LNCaP clone FGC (cell line): Measurements from ENCODE around the gene NT5M.

Experiments
- DNase-seq: peaks from one replicate; pipeline ENCODE4 v3.0.0-alpha.2; 2011; ENCODE audit warnings: low read depth
- H3K4me3 ChIP-seq: 2 replicates; pipeline ENCODE4 v1.5.1; 2011; ENCODE audit warnings: mild to moderate bottlenecking, low read depth, low read length, control low read depth
- TF ChIP-seq, protein P1 (sequence below): IDR thresholded peaks from 2 replicates; pipeline ENCODE4 v1.5.1; 2012; ENCODE audit warnings: mild to moderate bottlenecking; ENCODE audit not compliant: control insufficient read depth, insufficient read depth; ENCODE audit errors: extremely low read depth

The NT5M gene

DNA sequence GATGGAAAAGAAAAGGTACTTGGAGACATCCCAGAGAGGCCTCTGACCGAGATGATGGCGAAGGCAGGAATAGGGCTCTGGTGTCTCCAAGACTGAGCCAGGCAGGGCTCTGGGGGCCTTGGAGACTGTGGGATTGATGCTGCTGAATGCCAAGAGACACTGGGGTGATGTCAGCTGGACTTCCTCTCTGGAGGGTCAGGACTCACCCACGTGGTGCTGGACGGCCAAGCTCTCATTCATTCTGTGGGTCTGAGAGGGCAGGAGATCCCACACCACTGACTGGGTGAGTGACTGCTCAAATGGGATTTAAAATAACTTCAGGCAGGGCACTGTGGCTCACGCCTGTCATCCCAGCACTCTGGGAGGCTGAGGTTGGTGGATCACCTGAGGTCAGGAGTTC is 64.8 kb downstream of the NT5M start:
- TF ChIP-seq, protein P1, sequence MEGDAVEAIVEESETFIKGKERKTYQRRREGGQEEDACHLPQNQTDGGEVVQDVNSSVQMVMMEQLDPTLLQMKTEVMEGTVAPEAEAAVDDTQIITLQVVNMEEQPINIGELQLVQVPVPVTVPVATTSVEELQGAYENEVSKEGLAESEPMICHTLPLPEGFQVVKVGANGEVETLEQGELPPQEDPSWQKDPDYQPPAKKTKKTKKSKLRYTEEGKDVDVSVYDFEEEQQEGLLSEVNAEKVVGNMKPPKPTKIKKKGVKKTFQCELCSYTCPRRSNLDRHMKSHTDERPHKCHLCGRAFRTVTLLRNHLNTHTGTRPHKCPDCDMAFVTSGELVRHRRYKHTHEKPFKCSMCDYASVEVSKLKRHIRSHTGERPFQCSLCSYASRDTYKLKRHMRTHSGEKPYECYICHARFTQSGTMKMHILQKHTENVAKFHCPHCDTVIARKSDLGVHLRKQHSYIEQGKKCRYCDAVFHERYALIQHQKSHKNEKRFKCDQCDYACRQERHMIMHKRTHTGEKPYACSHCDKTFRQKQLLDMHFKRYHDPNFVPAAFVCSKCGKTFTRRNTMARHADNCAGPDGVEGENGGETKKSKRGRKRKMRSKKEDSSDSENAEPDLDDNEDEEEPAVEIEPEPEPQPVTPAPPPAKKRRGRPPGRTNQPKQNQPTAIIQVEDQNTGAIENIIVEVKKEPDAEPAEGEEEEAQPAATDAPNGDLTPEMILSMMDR, result no peak
- H3K4me3 ChIP-seq, result no peak overlapping the region
- DNase-seq, result no peak

DNA sequence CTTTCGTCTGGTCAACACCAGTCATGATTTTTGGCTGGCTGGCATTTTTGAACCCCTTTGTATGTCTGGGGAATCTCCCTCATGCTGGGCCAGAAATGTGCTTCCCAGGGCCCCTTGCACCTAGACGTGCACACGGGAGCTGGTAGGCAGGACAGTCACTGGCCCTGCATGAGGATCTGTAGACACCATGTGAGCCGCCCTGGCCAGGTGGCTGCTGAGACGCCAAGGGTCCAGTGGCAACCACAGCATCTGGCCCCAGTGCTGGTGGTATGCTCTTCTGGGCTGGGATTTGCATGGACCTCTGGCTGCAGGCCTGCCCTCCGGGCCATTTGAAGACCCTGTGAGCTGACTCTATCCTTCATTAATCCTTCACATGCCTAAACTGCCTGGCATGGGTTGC is 67.5 kb downstream of the NT5M start:
- TF ChIP-seq, protein P1, result no peak
- no peak overlapping the region for H3K4me3 ChIP-seq
- no peak for DNase-seq

DNA sequence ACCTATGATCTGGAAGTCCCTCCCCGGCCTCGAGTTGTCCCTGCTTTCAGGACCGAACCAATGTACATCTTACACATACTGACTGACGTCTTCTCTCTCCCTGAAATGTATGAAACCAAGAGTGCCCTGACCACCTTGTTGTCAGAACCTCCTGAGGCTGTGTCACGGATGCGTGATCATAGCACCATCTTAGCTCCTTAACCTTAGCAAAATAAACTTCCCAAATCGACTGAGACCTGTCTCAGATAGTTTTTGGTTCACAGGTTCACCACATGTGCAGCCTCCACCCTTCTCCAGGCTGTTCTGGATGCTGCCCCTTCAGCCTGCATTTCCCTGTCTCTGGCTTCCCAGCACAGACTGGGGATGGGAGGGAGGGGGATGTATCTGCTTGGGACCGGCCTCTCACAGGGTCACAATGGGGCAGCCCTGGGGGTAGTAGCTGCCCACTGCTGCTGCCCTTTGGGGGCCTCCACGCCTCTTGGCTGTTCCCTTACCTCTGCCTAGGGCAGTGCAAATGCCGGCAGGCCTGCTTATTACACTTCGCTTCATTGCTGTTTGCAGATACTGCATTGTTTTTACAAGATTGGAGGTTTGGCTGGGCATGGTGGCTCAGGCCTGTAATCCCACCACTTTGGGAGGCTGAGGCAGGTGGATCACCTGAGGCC is 69.8 kb downstream of the NT5M start:
- DNase-seq, result no peak
- H3K4me3 ChIP-seq, result no peak overlapping the region
- TF ChIP-seq, protein P1, result no peak

DNA sequence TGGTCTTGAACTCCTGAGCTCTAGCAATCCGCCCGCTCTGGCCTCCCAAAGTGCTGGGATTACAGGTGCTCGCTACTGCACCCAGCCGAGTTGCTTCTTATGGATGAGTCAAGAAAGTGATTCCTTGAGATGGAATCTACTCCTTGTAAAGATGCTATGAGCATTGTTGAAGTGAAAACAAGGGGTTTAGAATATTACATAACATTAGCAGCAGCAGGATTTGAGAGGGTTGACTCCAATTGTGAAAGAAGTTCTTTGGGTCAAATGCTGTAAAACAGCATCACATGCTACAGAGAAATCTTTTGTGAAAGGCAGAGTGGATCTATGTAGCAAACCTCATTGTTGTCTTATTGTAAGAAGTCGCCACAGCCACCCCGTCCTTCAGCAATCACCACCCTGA is 72.7 kb downstream of the NT5M start:
- DNase-seq, result no peak
- no peak overlapping the region for H3K4me3 ChIP-seq
- TF ChIP-seq, protein P1, result no peak

DNA sequence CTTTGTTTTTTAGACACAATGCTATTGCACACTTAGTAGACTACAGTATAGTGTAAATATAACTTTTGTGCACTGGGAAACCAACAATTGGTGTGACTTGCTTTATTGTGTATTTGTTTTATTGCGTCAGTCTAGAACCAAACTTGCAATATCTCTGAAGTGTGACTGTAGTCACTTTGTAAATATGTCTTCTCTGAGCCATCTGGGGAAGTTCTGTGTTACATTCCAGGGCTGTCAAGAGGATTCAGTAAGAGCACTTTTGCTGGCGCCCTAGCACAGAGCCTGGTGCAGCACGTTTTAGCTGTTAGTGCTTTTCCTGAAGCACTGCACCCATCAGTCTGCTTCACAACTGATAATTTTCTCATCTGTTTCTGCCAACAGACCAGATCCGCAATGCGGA is 73.2 kb downstream of the NT5M start:
- TF ChIP-seq, protein P1, result no peak
- no peak for DNase-seq

DNA sequence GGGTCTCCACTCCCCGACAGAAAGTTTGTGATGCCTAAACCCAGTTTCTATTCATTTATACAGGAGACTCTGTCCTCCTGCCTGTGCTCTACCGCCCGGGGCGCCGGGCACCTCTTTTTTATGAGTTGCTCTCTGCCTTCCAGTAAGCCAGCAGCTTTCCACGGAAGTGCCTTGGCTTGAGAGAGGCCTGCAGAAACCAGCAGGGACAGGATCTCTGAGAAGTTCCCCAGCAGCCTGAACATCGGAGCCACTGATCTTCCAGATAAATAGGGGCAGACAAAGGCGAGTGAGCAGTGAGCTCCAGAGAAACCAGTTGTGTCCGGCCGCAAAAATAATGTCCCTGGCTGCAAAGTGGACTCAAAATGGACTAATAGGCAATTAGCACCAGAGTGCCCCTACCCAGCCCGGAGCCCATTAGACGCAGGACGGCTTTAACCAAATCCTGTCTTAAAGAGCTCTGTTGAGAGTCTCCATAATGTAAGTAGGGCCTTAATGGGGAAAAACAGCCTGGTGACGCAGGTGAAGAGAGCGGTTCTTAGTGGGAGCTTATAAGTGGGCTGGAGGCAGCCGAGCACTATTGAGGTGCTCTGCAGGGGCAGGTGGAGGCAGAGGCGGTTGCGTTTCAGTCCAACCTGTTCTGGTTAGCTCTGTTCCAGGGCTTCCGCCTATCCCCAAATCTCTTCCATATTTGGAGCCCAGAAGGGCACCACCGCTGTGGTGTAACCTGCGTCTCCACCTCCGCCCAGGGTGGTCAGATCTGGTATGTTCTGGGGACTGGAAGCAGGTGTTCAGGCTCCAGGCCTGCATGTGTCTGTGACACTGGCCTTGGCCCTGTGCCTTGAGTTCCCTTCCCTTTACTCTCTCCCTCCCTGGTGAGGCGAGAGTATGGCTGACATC is 74.1 kb downstream of the NT5M start:
- H3K4me3 ChIP-seq, result no peak overlapping the region
- TF ChIP-seq, protein P1, result no peak
- no peak for DNase-seq

More for the DNA sequence above, 73.2 kb downstream of the NT5M start:
- H3K4me3 ChIP-seq, result no peak overlapping the region
